ENCODE measurements around the gene MYRFL. TPM values are rescaled to one million over a fixed set of nuclear protein-coding genes. Genes with fewer than 3 reads are reported as not detected.
"Not testable (repeated sequence)": the region's sequence is repeated elsewhere in the genome, so short reads cannot be mapped to it uniquely, and the experiment has no call there.

Gene MYRFL
- total RNA-seq = 1 to 10 TPM in 1 of 4 donors, not detected in 3; 1.5 TPM

- DNase-seq = no peak
- no peaks in the 10 kb centered on the region for H3K36me3 ChIP-seq
- intact Hi-C loops (cut with DNase I; ENCODE audit: low total_unique reads) = no loop called here
- TF ChIP-seq POLR2A (IDR thresholded peaks at IDR 0.05) (no peak), CTCF (IDR thresholded peaks at IDR 0.05) (no peak)
- no peaks in the 10 kb centered on the region for H3K4me1 ChIP-seq
- no peak within 1 kb of the TSS for H3K4me3 ChIP-seq
- peaks cover 0 to 4% of the 10 kb centered on the region in 2 donors for H3K27me3 ChIP-seq
- no peak within 1 kb of the TSS for H3K27ac ChIP-seq
- no peaks in the 10 kb centered on the region for H3K9me3 ChIP-seq
Observed at GRCh38 chr12:69824966-69825560, at the start of gene MYRFL. MYRFL (plus strand) TSS chr12:69825227; CDS start chr12:69825518, 291 bp downstream.

- Histone ChIP-seq H3K27me3 (no peaks in the 10 kb centered on the region), H3K4me3 (no peak overlapping the region), H3K9me3 (peaks cover 0 to 4% of the 10 kb centered on the region in 2 donors), H3K36me3 (no peaks in the 10 kb centered on the region), H3K4me1 (no peaks in the 10 kb centered on the region), H3K27ac (no peak overlapping the region)
- TF ChIP-seq POLR2A (IDR thresholded peaks at IDR 0.05) (no peak), CTCF (IDR thresholded peaks at IDR 0.05) (no peak)
- intact Hi-C loops (cut with DNase I; ENCODE audit: low total_unique reads) = no loop called here
- DNase-seq = no peak
Observed at GRCh38 chr12:69779928-69780327, 45.1 kb upstream of the MYRFL start.

DNA sequence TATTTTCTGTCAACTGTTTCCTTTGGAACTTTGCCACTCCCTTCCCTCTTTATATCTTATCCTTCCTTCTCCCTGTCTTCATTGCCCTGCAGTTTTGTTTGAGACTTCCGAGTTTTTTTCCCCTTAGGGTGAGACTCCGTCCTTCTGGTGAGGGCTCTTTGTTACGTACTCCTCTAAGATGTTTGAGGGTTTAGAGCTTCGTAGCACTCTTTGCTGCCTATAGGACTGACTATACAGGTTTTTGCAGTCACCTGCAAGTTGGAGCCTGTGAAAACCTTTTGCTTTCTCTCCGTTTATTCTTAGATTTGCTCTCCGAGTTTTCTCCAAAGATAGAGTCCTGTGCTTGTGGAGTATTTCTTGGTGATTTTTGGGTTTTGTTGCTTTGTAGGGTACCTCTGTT lies 41.7 kb upstream of the MYRFL start:
- Histone ChIP-seq H3K9me3 (peaks cover 0 to 4% of the 10 kb centered on the region in 2 donors), H3K27me3 (no peaks in the 10 kb centered on the region), H3K27ac (no peak overlapping the region), H3K36me3 (no peaks in the 10 kb centered on the region), H3K4me3 (no peak overlapping the region), H3K4me1 (no peaks in the 10 kb centered on the region)
- TF ChIP-seq POLR2A (IDR thresholded peaks at IDR 0.05) (no peak), CTCF (IDR thresholded peaks at IDR 0.05) (no peak)
- no peak for DNase-seq
- intact Hi-C loops (cut with DNase I; ENCODE audit: low total_unique reads) = no loop called here

- Histone ChIP-seq H3K4me3 (no peak overlapping the region), H3K4me1 (no peaks in the 10 kb centered on the region), H3K9me3 (no peaks in the 10 kb centered on the region), H3K36me3 (no peaks in the 10 kb centered on the region), H3K27me3 (no peaks in the 10 kb centered on the region), H3K27ac (no peak overlapping the region)
- intact Hi-C loops (cut with DNase I; ENCODE audit: low total_unique reads) = no loop called here
- TF ChIP-seq POLR2A (IDR thresholded peaks at IDR 0.05) = no peak
- no peak for TF ChIP-seq CTCF (IDR thresholded peaks at IDR 0.05)
- DNase-seq = no peak
Observed at GRCh38 chr12:69789351-69789750, 35.7 kb upstream of the MYRFL start.

DNA sequence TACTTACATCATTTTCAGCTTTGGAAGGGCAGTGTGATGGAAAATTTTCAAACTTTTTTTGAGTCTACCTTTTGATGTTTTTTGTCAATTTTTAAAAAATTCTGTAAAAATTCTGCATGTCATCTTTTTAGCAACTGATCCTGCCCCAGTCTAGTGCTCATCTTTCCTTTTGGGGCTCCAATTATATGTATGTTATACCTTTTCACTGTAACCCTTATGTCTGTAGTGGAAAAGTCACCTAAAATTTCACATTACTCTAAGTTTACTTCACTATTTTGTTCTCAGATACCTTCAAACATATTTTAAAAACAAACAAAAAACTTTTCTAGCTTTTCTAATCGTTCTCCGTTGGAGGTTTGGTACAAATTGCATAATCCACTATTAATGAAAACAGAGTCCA lies 32.5 kb upstream of the MYRFL start:
- Histone ChIP-seq H3K9me3 (no peaks in the 10 kb centered on the region), H3K4me1 (no peaks in the 10 kb centered on the region), H3K27me3 (no peaks in the 10 kb centered on the region), H3K27ac (no peak overlapping the region), H3K4me3 (no peak overlapping the region), H3K36me3 (no peaks in the 10 kb centered on the region)
- DNase-seq = no peak
- intact Hi-C loops (cut with DNase I; ENCODE audit: low total_unique reads) = no loop called here
- TF ChIP-seq POLR2A (IDR thresholded peaks at IDR 0.05) (no peak), CTCF (IDR thresholded peaks at IDR 0.05) (no peak)

DNA sequence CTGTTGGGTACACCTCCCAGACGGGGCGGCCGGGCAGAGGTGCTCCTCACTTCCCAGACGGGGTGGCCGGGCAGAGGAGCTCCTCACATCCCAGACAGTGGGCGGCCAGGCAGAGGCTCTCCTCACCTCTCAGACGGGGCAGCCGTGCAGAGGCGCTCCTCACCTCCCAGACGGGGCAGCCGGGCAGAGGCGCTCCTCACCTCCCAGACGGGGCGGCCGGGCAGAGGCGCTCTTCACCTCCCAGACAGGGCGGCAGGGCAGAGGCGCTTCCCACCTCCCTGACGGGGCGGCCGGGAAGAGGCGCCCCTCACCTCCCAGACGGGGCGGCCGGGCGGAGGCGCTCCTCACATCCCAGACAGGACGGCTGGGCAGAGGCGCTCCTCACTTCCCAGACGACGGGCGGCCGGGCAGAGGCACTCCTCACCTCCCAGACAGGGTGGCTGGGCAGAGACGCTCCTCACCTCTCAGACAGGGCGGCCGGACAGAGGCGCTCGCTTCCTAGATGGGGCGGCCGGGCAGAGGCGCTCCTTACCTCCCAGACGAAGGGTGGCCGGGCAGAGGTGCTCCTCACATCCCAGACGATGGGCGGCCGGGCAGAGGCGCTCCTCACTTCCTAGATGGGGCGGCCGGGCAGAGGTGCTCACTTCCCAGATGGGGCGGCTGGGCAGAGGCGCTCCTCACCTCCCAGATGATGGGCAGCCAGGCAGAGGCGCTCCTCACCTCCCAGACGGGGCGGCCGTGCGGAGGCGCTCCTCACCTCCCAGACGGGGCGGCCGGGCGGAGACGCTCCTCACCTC lies 17.7 kb upstream of the MYRFL start:
- intact Hi-C loops (cut with DNase I; ENCODE audit: low total_unique reads); H3K9me3 ChIP-seq; H3K4me1 ChIP-seq; H3K27me3 ChIP-seq; H3K27ac ChIP-seq; H3K36me3 ChIP-seq; H3K4me3 ChIP-seq; DNase-seq: not testable (repeated sequence)
